C4-2B (cell line): ENCODE data around the gene CFTR.
A peak's percentile ranks its signal among the peaks of the same experiment; 100 is the strongest.

Source experiments
- H3K27ac ChIP-seq: fragments of 450-650 bp; 2 replicates; pipeline ENCODE4 v1.5.1; 2017
- CTCF ChIP-seq: fragments of 450-650 bp; conservative IDR thresholded peaks from 2 replicates; pipeline ENCODE4 v1.5.1; 2017; ENCODE audit warnings: mild to moderate bottlenecking
- ZFX ChIP-seq: fragments of 450-650 bp; IDR thresholded peaks from 2 replicates; pipeline ENCODE4 v1.6.1; 2017

Gene CFTR

GRCh38 chr7:117564080-117564479 is 84.3 kb downstream of the CFTR start:
- no peak overlapping the region for H3K27ac ChIP-seq
- TF ChIP-seq ZFX, result no peak
- no peak for TF ChIP-seq CTCF

GRCh38 chr7:117564627-117565026 is 84.8 kb downstream of the CFTR start:
- H3K27ac ChIP-seq, result no peak overlapping the region
- TF ChIP-seq ZFX (no peak), CTCF (no peak)

GRCh38 chr7:117565226-117565625 is 85.4 kb downstream of the CFTR start:
- H3K27ac ChIP-seq, result no peak overlapping the region
- no peak for TF ChIP-seq ZFX
- TF ChIP-seq CTCF, result no peak

- TF ChIP-seq ZFX (no peak), CTCF (no peak)
- no peak overlapping the region for H3K27ac ChIP-seq
These were observed 88.0 kb downstream of the CFTR start for GRCh38 chr7:117567781-117568180.

GRCh38 chr7:117572856-117573620 is 93.2 kb downstream of the CFTR start:
- TF ChIP-seq ZFX (no peak), CTCF (no peak)
- no peak overlapping the region for H3K27ac ChIP-seq

DNA sequence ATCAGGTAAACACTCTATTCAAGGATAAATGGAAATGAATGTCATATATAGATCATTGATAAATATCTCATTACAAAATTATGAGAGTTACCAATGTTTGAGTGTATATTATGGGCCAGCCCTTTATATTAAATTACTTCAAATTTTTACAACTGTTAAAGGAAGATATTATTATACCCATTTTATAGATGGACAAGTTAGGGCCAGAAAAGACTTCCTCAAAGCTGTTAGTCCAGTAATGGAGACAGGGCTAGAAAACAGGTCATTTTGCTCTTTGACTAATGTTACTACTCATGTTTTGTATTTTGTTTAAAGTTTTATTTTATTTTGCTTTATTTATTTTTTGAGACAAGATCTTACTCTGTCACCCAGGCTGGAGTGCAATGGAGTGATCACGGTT is 101.6 kb downstream of the CFTR start:
- H3K27ac ChIP-seq, result peak overlapping the region; percentile 70
- no peak for TF ChIP-seq ZFX
- TF ChIP-seq CTCF, result no peak

GRCh38 chr7:117582219-117582704 is 102.4 kb downstream of the CFTR start:
- TF ChIP-seq CTCF (no peak), ZFX (no peak)
- peak overlapping the region; percentile 70; the same call in 1 of the 2 replicates for H3K27ac ChIP-seq
